Stimulated activated CD4-positive, alpha-beta T cell treated with anti-CD3 and anti-CD28 coated beads, Interleukin-1b, Interleukin-23, amount 100 ng/mL, for 4 hours (primary cell): ENCODE data around the gene BABAM2.
"Not testable (repeated sequence)": the region's sequence is repeated elsewhere in the genome, so short reads cannot be mapped to it uniquely, and the experiment has no call there.

Experiments used
- DNase-seq, 2 donors: peaks; one replicate each; pipeline ENCODE4 v3.0.0-alpha.2; 2020; ENCODE audit warnings: low read depth in 2 of 2

BABAM2 gene

DNA sequence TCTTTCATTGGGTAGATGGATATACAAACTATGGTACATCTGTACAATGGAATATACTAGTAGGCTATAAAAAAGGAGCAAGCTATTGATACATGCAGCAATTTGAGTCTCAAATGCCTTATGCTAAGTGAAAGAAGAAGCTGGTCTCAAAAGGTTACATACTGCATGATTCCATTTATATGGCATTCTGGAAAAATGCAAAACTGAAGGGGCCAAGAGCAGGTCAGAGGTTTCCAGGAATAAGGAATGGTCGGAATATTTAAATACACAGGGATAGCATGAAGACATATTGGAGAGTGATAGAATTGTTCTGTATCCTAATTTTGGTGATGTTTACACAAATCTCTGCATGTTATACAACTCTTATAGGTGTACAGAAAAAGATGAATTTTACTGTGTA, 85.8 kb downstream of the BABAM2 start:
- DNase-seq: no peak

DNA sequence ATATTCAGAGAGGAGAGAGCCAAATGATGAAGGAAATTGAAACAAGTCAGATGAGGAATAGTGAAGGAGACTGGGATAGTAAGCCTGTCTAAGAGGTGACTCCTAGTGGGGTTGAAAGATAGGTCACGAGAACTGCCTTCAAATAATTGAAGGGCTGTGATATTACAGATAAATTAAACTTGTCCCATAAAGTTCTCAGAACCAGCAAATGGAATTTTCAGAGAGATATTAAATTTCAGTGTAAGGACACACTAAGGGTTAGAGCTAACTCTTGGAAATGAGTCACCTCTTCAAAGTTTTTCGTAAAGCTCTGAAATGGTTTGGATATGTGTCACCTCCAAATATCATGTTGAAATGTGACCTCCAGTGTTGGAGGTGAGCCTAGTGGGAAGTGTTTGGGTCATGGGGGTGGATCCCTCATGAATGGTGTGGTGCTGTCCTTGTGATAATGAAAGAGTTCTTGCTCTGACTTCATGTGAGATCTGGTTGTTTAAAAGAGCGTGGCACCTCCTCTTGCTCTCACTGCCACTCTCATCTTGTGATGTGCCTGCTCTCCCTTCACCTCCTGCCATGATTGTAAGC, 87.3 kb downstream of the BABAM2 start:
- no peak for DNase-seq

DNA sequence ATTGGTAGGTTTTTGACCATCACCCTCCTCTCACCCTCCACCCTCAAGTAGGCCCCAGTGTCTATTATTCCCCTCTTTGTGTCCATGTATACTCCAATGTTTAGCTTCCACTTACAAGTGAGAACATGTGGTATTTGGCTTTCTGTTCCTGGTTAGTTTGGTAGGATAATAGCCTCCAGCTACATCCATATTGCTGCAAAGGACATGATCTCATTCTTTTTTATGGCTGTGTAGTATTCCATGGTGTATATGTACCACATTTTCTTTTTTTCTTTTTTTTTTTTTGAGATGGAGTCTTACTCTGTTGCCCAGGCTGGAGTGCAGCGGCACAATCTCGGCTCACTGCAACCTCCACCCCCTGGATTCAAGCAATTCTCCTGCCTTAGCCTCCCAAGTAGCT, 88.2 kb downstream of the BABAM2 start:
- not testable (repeated sequence) for DNase-seq

DNA sequence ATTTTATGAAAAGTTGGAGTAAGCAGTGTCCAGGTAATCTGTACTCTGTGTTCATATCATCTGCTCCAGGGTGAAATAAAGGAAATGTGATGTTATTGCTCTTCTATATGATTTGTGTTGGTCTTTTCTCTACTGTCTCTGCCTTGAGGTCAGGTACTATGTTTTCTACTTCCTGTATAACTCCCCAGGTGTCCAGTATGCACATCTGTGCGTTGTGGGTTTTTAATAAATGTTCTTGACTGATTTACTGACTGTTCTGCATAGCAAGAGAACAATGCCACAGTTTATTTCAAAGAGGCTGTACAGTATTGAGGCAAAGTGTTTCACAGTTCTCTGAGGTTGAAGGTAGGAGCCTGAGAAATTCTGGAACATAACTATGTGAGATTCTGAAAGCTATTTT, 89.7 kb downstream of the BABAM2 start:
- no peak for DNase-seq

DNA sequence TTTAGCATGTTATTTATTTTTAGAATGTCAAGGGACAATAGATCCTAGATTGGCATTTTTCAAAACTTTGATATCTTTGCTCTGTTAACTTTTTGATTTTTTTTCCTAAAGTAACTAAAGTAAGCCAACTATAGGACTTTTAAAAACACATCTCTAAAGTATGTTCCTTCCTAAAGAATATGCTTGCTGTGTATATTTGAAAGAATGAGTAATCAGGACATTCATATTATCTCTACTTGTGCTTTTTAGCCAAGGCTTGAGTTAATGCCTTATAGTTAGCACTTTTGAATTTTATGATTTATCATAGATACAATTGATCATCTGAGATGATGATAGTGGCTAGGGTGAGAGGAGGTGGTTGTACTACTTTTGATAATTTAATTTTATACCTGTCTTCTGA, 93.6 kb downstream of the BABAM2 start:
- DNase-seq: no peak

DNA sequence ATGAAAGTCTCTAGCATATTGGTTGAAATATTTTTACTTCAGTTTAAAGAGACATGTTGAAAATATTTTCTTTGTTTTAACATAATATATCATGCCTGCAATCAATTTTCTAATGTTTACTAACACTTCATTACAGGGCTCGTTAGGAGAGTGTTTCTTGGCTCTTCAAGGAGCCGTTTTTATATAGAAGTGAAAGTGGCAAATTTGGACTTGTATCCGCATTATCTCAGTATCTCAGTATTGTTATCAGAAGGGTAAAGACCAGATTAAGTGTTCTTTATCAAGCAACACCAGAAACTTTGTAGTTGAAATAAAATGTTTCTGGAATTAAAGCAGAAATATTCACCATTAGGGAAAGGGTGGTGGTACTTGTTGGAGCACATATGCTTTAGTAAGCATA, 97.8 kb downstream of the BABAM2 start:
- DNase-seq: no peak

DNA sequence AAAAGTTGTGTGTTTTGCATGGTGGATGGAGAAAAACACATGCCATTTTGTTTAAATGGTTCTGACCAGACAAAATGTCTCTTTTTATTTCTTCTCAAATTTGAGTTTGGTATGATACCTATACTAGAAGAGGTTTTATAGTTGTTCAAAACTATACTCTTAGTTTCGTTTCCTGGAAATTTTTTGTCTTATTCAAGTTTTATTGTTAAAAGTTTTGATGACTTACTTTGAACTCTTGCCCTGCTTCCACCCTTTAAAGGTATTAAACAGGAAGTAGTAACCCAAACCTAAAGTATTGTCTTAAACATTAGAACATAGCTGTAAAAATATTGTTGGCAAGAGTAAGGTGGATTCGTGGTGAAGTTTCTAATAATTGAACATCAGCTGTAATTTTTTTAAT, 98.2 kb downstream of the BABAM2 start:
- no peak for DNase-seq

DNA sequence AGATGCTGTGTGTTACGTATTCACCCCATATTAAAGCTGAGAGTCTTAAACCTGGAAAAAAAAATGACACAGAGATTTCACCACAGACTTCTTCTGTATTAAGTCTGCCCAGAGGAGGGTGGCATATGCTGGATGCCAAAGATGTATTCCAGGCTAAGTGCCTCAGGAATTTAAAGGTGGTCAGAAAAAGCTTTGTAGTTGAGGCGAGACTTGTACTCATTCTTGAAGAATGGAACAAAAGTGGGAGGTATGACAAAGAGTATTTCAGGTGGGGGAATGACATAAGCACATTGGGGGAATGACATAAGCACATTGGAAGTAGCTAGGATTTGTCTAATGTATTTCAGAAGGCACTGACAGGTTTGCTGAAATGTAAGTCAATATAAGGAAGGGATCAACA, 98.6 kb downstream of the BABAM2 start:
- DNase-seq: no peak

DNA sequence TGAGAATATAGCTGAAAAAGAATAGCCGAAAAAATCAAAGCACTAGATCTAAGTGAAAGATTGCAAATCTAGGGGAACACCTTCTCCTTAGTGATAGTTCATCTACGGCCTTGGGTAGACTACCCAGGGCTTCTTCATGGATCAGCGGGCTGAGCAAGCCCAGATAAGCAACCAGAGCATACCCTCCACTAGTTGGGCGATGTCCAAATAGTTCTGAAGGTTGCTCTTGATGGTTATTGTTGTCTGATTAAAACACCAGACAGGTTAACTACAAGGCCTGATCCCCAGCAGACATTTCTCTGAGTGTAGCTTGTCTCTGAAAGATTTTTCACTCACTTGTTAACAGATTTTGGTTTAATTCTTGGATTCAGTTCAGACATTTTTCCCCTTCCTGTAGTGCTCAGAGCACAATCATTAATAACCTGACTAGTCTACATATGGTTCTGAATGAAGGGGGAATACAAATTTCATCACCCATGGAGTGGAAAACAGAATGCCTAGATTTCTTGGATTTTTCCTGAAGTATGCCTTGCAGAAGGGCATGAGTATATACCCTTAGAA, 99.6 kb downstream of the BABAM2 start:
- DNase-seq: no peak

DNA sequence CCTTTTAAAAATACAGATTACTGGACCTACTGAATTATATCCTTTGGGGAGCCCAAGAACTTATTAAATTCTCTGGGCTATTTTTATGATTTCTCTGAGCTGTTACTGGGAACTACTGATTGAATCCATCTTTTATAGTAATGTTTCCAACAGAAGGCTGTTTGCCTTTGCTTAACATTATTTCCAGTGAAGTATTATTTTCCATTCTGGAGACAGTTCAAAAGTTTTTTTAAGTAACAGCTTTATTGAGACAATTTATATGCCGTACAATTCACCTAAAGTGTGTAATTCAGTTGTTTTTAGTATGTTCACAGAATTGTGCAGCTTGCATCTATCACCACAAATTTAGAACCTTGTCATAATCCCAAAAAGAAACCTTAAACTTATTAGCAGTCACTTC, 100.6 kb downstream of the BABAM2 start:
- no peak for DNase-seq

DNA sequence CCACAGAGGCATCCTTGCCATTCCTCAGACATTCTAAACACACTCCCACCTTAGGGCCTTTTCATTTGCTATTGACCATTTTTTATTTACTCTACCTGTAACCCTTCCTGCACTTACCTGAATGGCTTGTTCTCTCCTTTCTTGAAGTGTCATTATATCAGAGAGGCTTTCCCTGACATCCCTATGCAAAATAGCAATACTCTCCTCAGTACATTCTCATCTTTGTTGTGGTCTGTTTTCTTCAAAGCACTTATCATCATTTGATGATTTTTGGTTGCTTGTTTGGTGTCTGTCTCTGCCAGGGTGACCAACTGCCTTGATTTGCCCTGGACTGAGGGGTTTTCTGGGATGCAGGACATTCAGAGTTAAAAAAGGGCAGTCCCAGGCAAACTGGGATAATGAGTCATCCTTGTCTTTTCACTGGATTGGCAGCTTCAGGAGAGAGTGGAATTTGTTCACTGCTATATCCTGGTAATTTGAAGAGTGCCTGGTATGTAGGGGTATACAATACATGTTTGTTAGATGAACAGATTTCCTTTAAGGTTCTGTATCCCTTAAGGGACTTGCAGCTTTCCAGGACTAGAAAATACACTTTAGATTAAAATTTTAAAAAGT, 102.4 kb downstream of the BABAM2 start:
- DNase-seq: no peak

DNA sequence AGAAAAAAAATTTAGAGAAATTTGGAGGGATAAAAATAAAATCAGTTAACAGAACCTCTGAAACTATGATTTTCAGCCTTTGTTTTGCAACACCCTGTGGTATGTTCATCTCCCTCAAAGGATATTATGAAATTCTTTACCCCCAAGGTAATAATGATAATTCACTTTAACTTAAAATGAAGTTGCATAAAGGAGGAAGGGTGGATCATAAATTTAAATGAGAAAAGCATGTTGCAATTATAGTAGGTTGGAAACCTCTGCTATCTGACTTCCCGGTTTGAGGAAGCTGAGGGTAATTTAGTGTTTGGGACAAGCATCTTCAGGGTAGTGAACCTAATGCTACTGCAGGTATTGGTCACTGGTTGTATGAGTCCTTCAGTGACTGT, 102.9 kb downstream of the BABAM2 start:
- no peak for DNase-seq

DNA sequence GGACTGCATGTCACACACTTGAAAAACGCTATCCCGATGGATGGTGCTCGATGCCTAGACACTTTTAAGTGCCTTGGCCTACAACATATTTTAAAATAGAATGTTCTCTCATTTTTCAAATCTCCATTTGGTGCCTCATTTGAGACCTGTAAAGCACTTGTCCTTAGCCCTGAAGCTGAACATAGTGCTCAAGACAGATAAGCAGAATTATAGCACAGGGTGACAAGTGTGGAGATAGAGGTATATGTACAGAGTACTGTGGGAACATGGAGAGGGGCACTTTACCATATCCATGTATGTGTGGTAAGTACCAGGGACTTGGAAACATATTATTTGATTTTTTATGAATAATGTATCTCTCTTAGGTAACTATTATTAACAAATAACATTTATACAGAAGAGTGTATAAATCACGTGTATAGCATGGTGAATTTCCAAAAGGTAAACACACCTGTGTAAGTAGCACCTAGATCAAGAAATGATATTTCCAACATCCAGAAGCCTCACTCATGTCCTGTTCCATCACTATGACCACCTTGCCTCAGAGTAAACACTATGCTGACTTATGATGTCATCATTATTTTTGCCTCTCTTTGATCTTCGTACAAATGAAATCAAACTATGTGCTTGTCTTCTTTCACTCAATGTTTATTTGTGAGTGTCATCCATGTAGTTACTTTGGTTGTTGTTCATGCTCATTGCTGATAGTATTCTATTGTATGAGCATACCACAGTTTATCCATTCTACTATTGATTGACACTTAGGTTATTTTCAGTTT, 103.6 kb downstream of the BABAM2 start:
- no peak for DNase-seq

DNA sequence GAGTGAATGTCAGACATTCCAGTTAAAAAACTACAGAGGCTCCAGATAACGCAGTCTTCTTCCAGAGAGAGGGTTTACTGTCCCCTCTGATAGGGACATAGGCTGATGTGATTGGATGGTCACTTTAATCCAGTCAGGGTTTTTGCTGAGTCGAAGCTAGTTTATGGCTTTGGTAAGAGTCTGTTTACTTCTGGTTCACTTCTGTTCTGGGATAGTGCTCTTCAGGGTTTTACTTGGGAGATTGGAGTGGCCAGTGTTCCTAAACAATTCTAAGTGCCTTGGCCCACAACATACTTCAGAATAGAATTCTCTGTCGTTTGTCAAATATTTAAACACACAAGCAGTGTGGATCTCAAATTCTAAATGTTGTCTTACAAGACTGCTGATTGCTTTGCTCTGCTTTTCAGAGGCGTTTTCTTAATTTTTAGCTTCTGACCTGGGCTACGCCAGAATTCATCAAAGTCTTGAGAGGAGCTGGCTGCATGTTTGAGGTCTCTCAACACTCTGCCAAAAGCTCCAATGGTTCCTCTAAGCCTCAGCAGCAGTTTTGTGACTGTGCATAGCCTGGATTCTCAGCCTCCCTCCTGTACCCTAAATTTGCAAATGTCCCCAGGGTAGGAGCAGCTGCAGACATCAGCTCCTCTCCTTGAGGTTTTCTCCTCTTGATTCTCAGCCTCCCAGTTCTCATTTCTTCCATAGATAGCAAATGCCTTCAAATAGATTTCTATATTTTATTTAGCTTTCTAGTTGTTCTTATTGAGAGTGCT, 105.8 kb downstream of the BABAM2 start:
- no peak for DNase-seq

DNA sequence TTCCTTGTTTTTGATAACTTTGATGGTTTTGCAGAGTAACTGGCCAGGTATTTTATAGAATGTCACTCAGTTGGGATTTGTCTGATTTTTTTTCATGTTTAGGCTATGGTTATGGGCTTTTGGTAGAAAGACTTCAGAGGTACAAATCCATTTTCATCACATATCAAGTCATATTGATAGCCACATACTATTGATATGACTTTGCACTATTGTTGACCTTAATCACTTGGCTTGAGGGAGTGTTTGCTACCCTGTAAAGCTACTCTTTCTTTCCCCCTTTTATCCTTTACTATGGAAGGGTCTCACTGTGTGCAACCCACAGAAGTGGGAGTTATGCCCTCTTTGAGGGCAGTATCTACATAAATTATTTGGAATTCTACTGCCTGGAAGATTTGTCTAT, 109.8 kb downstream of the BABAM2 start:
- DNase-seq: no peak

DNA sequence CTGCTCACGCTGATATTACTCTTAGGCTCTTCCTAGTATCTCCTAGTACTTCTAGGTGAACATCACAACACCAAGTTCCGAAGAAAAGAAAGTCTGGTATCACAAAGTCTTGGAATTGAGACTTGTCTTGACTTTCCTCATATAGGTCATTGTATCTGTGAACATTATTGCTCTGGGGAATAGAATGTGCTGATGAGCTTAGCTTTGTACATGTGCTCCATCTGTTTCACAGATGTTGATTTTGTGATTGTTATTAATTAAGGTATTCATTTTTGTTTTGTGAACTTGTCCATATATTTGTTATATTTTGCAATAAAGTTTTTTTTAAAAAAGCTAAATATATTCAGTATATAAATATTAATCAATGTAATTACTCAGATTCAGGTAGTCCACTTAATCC, 111.7 kb downstream of the BABAM2 start:
- DNase-seq: no peak

DNA sequence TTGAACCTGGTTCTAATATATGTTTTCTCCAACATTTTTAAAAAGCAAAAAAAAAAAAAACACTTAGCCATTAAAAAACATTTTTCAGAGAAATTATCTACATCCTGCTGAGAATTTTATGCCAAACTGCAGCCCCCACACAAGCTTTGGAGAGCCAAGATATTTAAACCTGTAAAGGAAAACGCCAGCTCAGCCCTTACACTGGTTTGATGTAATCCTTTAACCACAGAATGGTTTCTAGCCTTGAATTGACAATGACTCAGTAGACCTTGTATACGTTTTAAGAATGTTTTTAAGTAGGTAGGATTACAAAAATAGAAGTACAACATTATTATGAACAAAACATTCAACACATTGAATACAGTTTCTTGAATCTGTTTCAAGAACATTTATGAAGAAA, 113.6 kb downstream of the BABAM2 start:
- no peak for DNase-seq

DNA sequence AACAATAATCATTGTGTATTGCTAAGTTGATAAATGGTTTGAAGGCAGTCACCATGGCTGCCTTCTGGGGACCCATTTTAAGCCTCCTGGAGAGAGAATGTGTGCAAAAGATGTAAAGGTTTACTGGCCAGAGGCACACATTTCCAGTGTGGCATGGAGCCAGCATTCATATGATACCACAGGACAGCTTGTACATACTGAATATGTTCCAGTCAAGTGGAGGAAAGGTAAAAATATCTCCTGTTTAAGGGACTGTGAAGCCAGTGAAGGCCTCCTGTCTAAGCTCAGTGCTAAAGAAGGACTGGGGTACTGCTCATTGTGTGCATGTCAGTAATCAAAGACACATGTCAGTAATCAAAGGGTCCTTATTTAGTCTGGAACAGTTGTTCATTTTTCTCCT, 119.2 kb downstream of the BABAM2 start:
- DNase-seq: no peak

DNA sequence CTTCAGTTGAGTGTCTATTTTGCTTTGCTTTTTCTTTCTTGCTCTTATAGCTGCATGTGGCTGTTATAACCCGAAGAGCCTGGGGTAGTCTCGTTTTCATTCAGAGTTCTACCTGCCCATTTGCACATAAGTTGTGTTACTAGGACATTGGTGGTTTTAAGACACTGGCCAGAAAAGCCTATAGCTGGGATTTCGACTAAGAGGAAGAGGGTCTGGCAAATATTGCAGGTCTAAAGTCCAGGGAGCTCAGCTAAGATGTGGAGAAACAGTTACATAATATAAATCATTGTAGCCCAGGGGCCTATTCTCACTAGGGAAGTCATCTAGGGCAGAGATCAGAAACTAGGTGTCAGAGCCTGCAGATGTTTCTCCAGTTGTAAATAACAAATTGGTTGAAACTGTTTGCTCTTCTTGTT, 120.8 kb downstream of the BABAM2 start:
- no peak for DNase-seq

DNA sequence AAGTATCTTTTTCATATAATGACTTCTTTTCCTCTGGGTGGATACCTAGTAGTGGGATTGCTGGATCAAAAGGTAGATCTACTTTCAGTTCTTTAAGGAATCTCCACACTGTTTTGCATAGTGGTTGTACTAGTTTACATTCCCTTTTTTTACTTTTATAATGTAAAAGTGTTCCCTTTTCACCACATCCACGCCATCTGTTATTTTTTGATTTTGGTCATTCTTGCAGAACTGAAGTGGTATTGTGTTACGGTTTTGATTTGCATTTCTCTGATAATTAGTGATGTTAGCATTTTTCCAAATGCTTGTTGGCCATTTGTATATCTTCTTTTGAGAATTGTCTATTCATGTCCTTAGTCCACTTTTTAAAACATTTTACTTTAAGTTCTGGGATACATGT, 127.9 kb downstream of the BABAM2 start:
- not testable (repeated sequence) for DNase-seq

DNA sequence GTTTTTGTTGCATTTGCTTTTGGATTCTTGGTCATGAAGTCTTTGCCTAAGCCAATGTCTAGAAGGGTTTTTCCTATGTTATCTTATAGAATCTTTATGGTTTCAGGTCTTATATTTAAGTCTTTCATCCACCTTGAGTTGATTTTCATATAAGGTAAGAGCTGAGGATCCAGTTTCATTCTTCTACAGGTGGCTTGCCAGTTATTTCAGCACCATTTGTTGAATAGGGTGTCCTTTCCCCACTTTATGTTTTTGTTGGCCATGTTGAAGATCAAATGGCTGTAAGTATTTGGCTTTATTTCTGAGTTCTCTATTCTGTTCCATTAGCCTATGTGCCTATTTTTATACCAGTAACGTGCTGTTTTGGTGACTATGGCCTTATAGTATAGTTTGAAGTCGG, 129.0 kb downstream of the BABAM2 start:
- DNase-seq: not testable (repeated sequence)

DNA sequence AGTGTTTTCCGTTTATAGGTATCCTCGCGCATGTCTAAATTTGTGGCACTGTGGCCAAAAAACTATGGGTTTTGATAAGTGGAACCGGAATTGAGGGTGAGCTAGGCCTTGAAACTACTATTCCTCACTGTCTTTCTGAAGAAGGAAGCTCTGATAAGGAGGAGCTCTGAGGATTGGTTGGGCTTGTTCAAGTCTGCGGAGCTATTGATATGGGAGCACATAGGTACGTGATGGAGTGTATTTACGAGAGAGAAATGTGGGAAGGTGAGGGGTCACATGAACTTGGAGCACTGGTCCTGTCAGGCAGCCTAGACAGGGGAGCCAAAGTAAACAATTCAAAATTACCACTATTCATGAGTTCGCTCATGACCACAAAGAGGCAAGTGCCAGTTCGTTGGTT, 131.4 kb downstream of the BABAM2 start:
- DNase-seq: no peak
